Kidney (tissue), 14 donors: ENCODE data around the gene PPP2R5B. TPM values are rescaled to one million over a fixed set of nuclear protein-coding genes. Genes with fewer than 3 reads are reported as not detected.
A peak's percentile ranks its signal among the peaks of the same experiment; 100 is the strongest.

Experiments
- DNase-seq, 5 donors: peaks; one replicate each; pipeline ENCODE4 v3.0.0-alpha.2; 2013 to 2020
- FAIRE-seq: peaks from 2 replicates; lab custom pipeline; 2012; peaks lifted over from hg19 to GRCh38; lab: Jason Lieb, UNC
- H3K27ac ChIP-seq, 2 donors: one replicate each; pipeline ENCODE4 v1.7.0; 2013; ENCODE audit warnings: low read depth in 2 of 2, low read length in 2 of 2, inconsistent platforms in 1 of 2
- H3K27me3 ChIP-seq: one replicate; pipeline ENCODE4 v1.7.1; 2013; ENCODE audit warnings: low read length, inconsistent platforms; ENCODE audit not compliant: control insufficient read depth, insufficient read depth
- H3K36me3 ChIP-seq, 3 donors: one replicate each; pipeline versions ENCODE4 v1.7.0 to v1.7.1; 2013; ENCODE audit warnings: low read length in 3 of 3, control low read depth in 1 of 3, inconsistent platforms in 1 of 3; ENCODE audit not compliant: insufficient read depth in 3 of 3, control insufficient read depth in 2 of 3
- H3K4me1 ChIP-seq, 3 donors: one replicate each; pipeline versions ENCODE4 v1.7.0 to v1.7.1; 2013; ENCODE audit warnings: low read length in 3 of 3, inconsistent platforms in 1 of 3, low read depth in 1 of 3; ENCODE audit not compliant: control insufficient read depth in 2 of 3, insufficient read depth in 2 of 3
- H3K4me3 ChIP-seq, 3 donors: one replicate each; pipeline versions ENCODE4 v1.7.0 to v1.8.1; 2013; ENCODE audit warnings: low read length in 3 of 3, control low read depth in 1 of 3, inconsistent platforms in 1 of 3
- H3K9ac ChIP-seq, 3 donors: one replicate each; pipeline versions ENCODE4 v1.7.0 to v1.7.1; 2013; ENCODE audit warnings: low read length in 3 of 3, control low read depth in 1 of 3, inconsistent platforms in 1 of 3
- H3K9me3 ChIP-seq, 3 donors: one replicate each; pipeline versions ENCODE4 v1.7.0 to v1.7.1; 2013; ENCODE audit warnings: low read length in 3 of 3, control low read depth in 1 of 3, inconsistent platforms in 1 of 3; ENCODE audit not compliant: control insufficient read depth in 2 of 3, insufficient read depth in 1 of 3
- intact Hi-C: fragments of 100-400 bp; cut with DNase I; formaldehyde crosslinking; loops from one replicate; pipeline ENCODE4 v1.11.1; 2022
- polyA plus RNA-seq: library from polyadenylated mRNA; stranded (reverse); fragments of 350-450 nt; fragmentation: Illumina TruSeq; extraction: RNeasy Lipid Tissue Mini Kit (QIAGEN cat#74804); gene quantifications from one replicate; pipeline ENCODE4 v1.2.3, GENCODE V29; 2014; ENCODE audit warnings: low read depth, low replicate concordance; ENCODE audit not compliant: insufficient read depth
- total RNA-seq: library from RNA; stranded (reverse); fragmentation: NEBNext Ultra II Directional; extraction: Animal tissue kit (Norgen Biotek cat#: 25700); gene quantifications from one replicate; pipeline ENCODE4 v1.2.1, GENCODE V29; 2021
- TF ChIP-seq, protein P1 (sequence below): IDR thresholded peaks from 3 replicates; pipeline ENCODE4 v1.5.1; 2012; ENCODE audit warnings: mild to moderate bottlenecking, moderate library complexity, borderline replicate concordance; ENCODE audit not compliant: insufficient read depth; ENCODE audit errors: extremely low read depth
- donor health status: control.
- donor health status: control.
- donor health status: control.
- donor health status: control.
- donor health status: control.
- donor health status: DM: yes; HTN: yes; CAD: no.
- donor health status: Normal renal cell carcinoma (clear cell type).

Gene PPP2R5B
- total and polyA plus RNA-seq, 2 donors from 2014 or later: 16.8 to 21.2 TPM

DNA sequence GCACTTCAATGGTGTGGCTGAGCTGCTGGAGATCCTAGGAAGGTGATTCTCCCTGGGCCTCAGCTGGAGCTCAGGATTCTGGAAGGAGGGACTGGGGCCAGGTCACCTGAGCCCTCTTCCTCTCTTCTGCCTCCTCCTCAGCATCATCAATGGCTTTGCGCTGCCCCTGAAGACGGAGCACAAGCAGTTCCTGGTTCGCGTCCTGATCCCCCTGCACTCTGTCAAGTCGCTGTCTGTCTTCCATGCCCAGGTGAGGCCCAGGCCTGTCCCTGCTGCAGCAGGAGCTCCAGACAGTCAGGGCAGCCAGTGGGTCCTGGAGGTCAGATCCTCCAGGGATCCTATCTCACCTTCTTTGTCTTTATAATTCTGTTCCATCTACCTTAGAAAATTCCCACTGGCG lies 5.9 kb downstream of the PPP2R5B start:
- DNase-seq (peak in 1 of 5 donors; percentile 26), FAIRE-seq (no peak)
- H3K4me3 ChIP-seq: no peak overlapping the region
- H3K9me3 ChIP-seq: no peaks in the 10 kb centered on the region
- TF ChIP-seq, protein P1, sequence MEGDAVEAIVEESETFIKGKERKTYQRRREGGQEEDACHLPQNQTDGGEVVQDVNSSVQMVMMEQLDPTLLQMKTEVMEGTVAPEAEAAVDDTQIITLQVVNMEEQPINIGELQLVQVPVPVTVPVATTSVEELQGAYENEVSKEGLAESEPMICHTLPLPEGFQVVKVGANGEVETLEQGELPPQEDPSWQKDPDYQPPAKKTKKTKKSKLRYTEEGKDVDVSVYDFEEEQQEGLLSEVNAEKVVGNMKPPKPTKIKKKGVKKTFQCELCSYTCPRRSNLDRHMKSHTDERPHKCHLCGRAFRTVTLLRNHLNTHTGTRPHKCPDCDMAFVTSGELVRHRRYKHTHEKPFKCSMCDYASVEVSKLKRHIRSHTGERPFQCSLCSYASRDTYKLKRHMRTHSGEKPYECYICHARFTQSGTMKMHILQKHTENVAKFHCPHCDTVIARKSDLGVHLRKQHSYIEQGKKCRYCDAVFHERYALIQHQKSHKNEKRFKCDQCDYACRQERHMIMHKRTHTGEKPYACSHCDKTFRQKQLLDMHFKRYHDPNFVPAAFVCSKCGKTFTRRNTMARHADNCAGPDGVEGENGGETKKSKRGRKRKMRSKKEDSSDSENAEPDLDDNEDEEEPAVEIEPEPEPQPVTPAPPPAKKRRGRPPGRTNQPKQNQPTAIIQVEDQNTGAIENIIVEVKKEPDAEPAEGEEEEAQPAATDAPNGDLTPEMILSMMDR: no peak
- intact Hi-C loops: loop anchor here (10.0 kb wide), 1 partner anchor 64 kb away; the partner anchor contains the start of gene BATF2
- H3K9ac ChIP-seq: no peak overlapping the region
- peaks cover 0 to 41% (median 23%) of the 10 kb centered on the region in 3 donors for H3K36me3 ChIP-seq
- no peak overlapping the region for H3K27ac ChIP-seq
- no peaks in the 10 kb centered on the region for H3K27me3 ChIP-seq
- H3K4me1 ChIP-seq: peaks cover 0 to 8% (median 0%) of the 10 kb centered on the region in 3 donors

DNA sequence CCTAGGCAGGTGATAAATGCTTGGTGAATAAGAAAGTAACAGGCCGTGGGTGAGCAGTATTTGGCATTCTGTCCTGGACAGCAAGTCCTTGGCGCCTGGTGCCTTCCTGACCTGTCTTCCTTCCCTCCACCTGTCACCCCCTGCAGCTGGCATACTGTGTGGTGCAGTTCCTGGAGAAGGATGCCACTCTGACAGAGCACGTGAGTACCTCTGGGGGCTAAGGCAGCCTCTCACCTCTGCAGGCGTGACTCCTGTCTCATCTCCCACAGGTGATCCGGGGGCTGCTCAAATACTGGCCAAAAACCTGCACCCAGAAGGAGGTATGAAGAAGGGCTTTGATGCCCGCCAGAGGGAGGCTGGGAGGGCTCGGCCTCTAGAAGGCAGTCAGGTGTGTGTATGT lies 6.8 kb downstream of the PPP2R5B start:
- H3K27ac ChIP-seq: no peak overlapping the region
- no peak overlapping the region for H3K4me3 ChIP-seq
- FAIRE-seq: no peak
- H3K36me3 ChIP-seq: peaks cover 0 to 41% (median 23%) of the 10 kb centered on the region in 3 donors
- H3K9ac ChIP-seq: no peak overlapping the region
- intact Hi-C loops: loop anchor here (10.0 kb wide), 1 partner anchor 64 kb away; the partner anchor contains the start of gene BATF2
- TF ChIP-seq, protein P1: no peak
- peaks cover 0 to 2% (median 0%) of the 10 kb centered on the region in 3 donors for H3K4me1 ChIP-seq
- H3K27me3 ChIP-seq: no peaks in the 10 kb centered on the region
- no peaks in the 10 kb centered on the region for H3K9me3 ChIP-seq
- peak in 1 of 5 donors; percentile 52 for DNase-seq

DNA sequence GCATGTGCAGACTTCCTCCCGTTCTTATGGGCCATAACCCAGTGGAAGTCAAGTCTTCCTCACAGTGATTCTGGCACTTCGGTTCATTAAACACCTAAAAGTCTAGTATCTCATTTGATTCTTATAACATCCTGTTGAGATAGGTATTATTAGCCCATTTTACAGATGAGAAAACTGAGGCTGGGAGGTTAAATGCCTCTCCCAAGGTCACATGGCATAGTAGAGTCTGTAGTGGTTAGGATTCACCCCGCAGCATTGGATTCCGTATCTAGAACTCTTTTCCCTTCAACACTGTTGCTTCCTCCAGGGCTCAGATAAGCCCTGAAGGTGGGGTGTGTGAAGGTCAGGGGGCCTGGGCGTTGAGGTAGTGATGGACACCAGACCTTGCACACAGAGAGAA lies 7.8 kb downstream of the PPP2R5B start:
- Histone ChIP-seq H3K27ac (no peak overlapping the region), H3K36me3 (peaks cover 0 to 37% (median 23%) of the 10 kb centered on the region in 3 donors), H3K4me1 (peaks cover 0 to 2% (median 0%) of the 10 kb centered on the region in 3 donors), H3K27me3 (no peaks in the 10 kb centered on the region), H3K4me3 (no peak overlapping the region), H3K9me3 (no peaks in the 10 kb centered on the region), H3K9ac (no peak overlapping the region)
- TF ChIP-seq, protein P1: no peak
- no peak for FAIRE-seq
- intact Hi-C loops: loop anchor here (10.0 kb wide), 1 partner anchor 62 kb away; the partner anchor contains the start of gene BATF2
- DNase-seq: no peak
